ENCODE results near the gene ANKRD40. TPM values are rescaled to one million over a fixed set of nuclear protein-coding genes. Genes with fewer than 3 reads are reported as not detected.
"Not testable (repeated sequence)": the region's sequence is repeated elsewhere in the genome, so short reads cannot be mapped to it uniquely, and the experiment has no call there.

The ANKRD40 gene
- total RNA-seq, 3 donors from 2014 or later = 26.8 to 86.0 (median 29.6) TPM

DNA sequence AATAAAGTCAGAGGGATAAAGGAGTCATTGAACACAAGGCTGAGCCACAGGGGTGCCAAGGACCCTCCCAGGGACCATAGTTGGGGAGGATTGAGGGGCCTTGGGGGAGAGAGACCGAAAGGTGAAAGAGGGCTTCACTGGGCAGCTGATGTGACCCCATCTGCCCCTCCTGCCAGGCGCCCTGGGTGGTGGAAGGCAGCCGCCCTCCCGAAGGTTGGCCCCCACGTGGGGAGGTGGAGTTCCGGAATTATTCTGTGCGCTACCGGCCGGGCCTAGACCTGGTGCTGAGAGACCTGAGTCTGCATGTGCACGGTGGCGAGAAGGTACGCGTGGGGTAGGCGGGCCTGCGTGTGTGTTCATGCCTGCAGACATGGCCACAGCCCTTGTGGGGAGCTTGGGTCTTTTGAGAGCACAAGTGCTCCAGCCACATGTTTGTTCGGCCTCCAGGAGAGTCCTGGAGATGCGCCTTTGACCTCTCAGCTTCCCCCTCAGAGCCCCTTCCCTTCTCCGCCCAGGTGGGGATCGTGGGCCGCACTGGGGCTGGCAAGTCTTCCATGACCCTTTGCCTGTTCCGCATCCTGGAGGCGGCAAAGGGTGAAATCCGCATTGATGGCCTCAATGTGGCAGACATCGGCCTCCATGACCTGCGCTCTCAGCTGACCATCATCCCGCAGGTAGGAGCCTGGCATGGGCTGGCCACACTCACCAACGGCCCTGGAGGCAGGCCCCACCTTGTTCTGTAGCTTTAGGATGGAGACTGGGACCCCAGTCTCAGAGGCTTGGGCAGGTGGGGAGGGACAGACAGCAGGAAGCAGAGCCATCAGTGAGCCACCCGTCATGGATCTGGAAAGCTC lies 24.1 kb downstream of the ANKRD40 start:
- Histone ChIP-seq H3K9me3 (no peaks in the 10 kb centered on the region), H3K36me3 (ENCODE audit: low read depth) (no peaks in the 10 kb centered on the region), H3K4me3 (no peak overlapping the region), H3K4me1 (ENCODE audit: low read depth) (peaks cover 49% of the 10 kb centered on the region)
- intact Hi-C loops (cut with DNase I, micrococcal nuclease) = loop anchor here in 1 of 2 donors (10.0 kb wide), 2 partner anchors 49 to 129 kb away; partner anchors contain the start of gene ABCC3
- DNase-seq = no peak
- ATAC-seq = no peak
- TF ChIP-seq CTCF (IDR thresholded peaks at IDR 0.05) = no peak

DNA sequence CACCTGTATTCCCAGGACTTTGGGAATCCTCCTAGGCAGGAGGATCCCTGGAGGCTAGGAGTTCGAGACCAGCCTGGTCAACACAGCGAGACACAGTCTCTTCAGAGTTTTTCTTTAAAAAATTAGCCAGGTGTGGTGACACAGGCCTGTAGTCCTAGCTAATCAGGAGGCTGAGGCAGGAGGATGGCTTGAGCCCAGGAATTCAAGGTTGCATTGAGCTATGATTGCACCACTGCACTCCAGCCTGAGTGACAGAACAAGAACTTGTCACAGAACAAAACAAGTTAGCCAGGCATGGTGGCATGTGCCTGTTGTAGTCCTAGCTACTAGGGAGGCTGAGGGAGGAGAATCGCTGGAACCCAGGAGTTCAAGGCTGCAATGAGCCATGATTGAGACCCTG lies 24.8 kb downstream of the ANKRD40 start:
- intact Hi-C loops (cut with DNase I, micrococcal nuclease) = loop anchor here in 1 of 2 donors (10.0 kb wide), 2 partner anchors 48 to 128 kb away; partner anchors contain the start of gene ABCC3
- ATAC-seq = no peak

DNA sequence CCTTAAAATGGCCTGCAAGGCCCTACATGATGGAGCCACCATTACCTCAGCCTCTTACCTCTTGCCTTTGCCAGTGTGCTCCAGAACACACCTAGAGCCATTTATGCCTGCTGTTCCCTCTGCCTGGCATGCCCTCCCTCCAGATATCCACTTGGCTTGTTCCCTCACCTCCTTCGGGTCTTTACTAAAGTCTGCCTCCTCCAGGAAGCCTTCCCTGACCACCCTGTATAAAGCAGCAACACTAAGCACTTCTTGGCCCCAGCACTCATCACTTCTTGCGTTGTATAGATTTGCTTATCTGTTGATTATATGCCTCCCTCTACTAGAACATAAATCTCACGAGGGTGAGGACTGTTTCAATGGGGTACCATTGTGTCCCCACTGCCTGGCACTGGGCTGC lies 25.3 kb downstream of the ANKRD40 start:
- H3K9me3 ChIP-seq = no peaks in the 10 kb centered on the region
- H3K36me3 ChIP-seq (ENCODE audit: low read depth) = no peaks in the 10 kb centered on the region
- DNase-seq (no peak), ATAC-seq (no peak)
- intact Hi-C loops (cut with DNase I, micrococcal nuclease) = loop anchor here in 1 of 2 donors (10.0 kb wide), 2 partner anchors 48 to 128 kb away; partner anchors contain the start of gene ABCC3
- TF ChIP-seq CTCF (IDR thresholded peaks at IDR 0.05) = no peak
- H3K4me3 ChIP-seq = no peak overlapping the region
- peaks cover 43% of the 10 kb centered on the region for H3K4me1 ChIP-seq (ENCODE audit: low read depth)

More for the DNA sequence above, 24.8 kb downstream of the ANKRD40 start:
- Histone ChIP-seq H3K4me3 (no peak overlapping the region), H3K4me1 (ENCODE audit: low read depth) (peaks cover 48% of the 10 kb centered on the region), H3K9me3 (no peaks in the 10 kb centered on the region), H3K36me3 (ENCODE audit: low read depth) (no peaks in the 10 kb centered on the region)
- DNase-seq = no peak
- TF ChIP-seq CTCF (IDR thresholded peaks at IDR 0.05) = no peak

DNA sequence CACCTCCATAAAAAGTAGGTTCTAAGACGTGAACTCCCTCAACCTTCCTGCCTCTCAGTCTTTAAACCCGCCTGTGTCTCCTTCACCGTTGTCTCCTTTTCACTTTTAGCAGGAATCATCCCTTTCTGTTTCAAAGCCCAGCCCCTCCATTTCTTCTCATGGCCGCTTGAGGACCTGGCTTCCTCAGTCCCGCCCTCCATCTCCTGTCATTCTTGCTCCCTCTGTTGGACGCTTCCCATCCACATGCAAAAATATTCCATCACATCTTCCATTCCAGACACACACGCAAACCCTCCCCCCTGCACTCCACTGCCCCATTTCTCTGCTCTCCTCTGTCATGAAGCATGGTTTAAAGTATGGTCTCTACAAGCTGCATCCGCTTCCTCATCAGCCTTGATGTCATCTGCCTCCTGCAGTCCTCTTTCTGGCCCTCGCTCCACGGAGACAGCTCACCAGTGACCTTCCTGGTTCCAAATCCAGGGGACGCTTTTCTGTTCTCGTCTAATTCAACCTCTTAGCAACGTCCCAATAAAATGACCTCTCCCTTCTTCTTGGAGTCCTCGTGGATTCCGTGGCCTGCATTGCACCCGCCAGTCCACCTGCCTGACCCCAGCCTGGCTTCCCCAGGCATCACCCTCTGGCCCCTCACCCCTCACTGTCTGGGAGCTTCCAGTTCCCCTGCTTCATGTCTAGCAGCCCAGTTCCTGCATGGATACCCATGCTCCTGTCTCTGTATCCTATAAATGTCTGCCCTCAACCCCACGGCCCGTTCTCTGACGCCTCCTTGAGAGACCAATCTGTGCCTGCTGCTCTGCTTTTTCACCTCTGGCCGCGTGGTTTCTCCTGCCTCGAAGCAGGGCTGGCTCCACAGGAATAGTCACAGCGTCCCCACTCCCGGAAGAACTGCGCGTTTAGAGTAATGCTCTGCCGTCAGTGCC lies 26.2 kb downstream of the ANKRD40 start:
- Histone ChIP-seq H3K4me3 (no peak overlapping the region), H3K36me3 (ENCODE audit: low read depth) (no peaks in the 10 kb centered on the region), H3K4me1 (ENCODE audit: low read depth) (peaks cover 35% of the 10 kb centered on the region), H3K9me3 (no peaks in the 10 kb centered on the region)
- TF ChIP-seq CTCF (IDR thresholded peaks at IDR 0.05) = no peak
- ATAC-seq (peak; percentile 34), DNase-seq (peak in 1 of 3 donors; percentile 71)
- intact Hi-C loops (cut with DNase I, micrococcal nuclease) = loop anchor here in 1 of 2 donors (10.0 kb wide), 2 partner anchors 47 to 127 kb away; partner anchors contain the start of gene ABCC3

DNA sequence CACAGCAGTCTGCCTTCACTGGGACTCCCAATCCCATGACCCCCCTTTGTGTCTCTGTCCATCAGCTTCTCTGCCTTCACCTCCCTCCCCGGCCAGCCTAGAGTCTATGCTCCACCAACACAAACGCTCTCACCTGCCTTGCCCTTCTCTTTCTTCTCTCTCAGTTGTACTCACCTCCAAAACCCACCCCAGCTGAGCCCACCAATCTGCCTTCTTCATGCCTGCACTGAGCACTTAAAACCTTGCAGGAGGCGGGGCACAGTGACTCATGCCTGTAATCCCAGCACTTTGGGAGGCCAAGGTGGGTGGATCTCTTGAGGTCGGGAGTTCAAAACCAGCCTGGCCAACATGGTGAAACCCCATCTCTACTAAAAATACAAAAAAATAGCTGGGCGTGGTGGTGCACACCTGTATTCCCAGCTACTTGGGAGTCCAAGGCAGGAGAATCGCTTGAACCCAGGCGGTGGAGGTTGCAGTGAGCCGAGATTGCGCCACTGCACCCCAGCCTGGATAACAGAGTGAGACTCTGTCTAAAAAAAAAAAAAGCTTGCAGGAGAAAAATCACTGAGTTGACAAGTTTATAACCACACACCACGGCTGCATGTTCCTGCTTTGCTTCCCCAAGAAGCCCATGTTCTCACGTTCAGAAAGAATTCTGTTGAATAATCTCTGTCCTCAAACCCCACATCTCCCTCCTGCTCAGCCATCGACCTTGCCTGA lies 27.0 kb downstream of the ANKRD40 start:
- H3K9me3 ChIP-seq; H3K4me3 ChIP-seq; H3K36me3 ChIP-seq (ENCODE audit: low read depth); ATAC-seq; DNase-seq: not testable (repeated sequence)
- H3K4me1 ChIP-seq (ENCODE audit: low read depth) = peaks cover 30% of the 10 kb centered on the region
- intact Hi-C loops (cut with DNase I, micrococcal nuclease) = loop anchor here in 1 of 2 donors (10.0 kb wide), 2 partner anchors 46 to 126 kb away; partner anchors contain the start of gene ABCC3
